UCSD-AML1 (cell line): ENCODE measurements around the gene RNF44.
"Not testable (repeated sequence)": the region's sequence is repeated elsewhere in the genome, so short reads cannot be mapped to it uniquely, and the experiment has no call there.

Experiments
- DNase-seq: peaks from one replicate; lab custom pipeline; 2025; ENCODE audit not compliant: unreplicated experiment; lab: John Stamatoyannopoulos, UW

Gene RNF44

DNA sequence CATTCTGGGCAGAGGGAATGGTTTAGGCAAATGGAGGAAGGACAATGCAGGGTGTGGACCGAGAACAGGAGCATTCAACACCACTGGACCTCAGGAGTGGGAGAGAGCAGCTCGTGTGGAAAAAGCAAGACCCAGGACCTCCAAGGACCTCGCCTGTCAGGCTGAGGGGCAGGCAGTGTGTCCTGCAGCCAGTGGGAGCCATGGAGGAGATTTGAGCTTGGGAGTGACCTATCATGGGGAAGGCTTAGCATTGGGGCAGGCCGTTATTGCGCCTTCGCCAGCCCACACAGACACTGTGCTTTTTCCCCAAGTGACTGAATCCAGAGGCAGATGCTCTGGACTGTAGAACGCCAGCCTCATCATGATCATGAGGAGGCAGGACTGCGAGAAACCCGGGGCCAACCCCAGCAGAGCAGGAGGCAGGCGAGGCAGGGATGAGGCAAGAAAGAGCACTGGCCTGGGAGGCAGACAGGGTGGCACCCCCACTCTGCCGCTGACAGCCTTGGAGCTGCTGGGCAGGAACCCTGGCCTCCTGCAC, 15.2 kb upstream of the RNF44 start:
- no peak for DNase-seq

DNA sequence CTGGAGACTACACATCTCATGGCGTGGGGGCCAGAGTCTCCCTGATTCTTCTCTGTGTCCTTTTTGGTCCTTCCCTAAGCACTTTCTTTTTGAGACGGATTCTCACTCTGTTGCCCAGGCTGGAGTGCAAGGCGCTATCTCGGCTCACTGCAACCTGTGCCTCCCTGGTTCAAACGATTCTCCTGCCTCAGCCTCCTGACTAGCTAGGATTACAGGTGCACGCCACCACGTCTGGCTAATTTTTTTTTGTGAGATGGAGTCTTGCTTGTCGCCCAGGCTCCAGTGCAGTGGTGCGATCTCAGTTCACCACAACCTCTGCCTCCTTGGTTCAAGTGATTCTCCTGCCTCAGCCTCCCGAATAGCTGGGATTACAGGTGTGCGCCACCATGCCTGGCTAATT, 13.7 kb upstream of the RNF44 start:
- not testable (repeated sequence) for DNase-seq

DNA sequence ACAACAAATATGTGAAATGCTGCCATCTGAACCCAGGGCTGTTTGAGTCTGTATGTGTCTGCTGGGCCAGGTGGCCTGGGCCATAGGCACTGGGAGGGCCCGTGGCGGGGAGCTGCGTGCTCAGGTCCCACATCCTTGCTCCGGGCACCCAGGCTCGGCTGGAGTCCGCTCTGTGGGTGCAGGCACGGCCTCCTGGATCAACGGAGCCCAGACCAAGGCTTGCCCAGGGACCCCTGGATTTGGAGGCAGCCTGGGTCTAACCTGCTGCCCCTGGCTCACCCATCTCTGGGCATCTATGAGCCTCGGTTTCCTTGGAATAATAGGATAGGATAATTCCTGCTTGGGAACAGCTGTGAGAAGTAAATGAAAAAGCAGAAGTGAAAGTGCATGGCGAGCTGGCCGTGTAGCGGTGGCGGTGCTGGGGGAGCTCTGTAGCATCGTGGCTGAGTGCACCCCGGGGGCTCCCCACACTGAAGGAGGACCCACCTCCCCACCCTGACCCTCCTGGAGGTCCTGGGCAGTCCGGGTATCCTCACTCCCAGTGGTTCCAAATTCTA, 13.2 kb upstream of the RNF44 start:
- DNase-seq = no peak

DNA sequence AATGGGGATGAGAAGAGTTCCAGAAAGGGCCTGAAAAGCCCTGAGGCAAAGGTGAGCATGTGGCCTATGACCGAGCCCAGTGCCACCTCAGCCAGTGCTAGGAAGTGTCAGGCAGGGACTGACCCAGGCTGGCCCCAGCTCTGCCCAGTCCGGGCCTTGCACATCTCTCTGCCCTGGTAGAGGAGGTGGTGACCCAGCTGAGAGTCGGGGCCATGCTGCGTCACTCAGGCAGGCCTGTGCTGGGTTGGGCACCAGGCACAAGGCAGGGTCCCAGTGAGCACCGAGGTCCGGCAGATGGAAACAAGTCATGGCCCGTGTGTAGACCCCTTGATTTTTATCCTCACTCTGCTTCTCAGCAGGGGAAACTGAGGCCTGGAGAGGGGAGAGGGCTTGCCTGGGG, 12.7 kb upstream of the RNF44 start:
- no peak for DNase-seq

DNA sequence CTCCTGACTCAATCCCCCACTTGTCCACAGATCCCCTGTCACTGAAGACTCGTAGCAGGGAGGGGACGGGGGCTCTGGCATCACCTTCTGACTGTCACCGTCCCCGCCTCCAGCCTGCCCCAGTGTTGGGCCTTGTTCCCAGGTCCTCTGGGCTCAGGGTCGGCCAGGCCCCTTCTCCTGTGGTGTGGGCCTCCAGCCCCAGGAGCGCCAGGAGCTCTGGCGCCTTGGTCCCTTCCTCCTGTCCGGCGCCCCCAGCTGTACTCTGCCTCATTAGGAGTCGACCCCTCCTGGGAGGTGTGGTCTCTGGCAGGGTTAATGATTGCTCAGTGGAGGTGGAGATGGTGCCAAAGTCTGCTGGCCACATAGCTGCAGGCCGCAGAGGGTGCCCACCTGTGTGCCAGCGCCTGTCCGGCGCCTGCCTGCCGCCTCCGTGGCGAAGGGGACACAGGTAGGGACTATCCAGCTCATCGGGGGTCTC, 11.8 kb upstream of the RNF44 start, which contains the start of gene CDHR2:
Gene CDHR2 (plus strand): TSS at position 376 of the 478 bp plus-strand sequence. CDS start 16,011 bp downstream, outside the sequence.
- DNase-seq = no peak

DNA sequence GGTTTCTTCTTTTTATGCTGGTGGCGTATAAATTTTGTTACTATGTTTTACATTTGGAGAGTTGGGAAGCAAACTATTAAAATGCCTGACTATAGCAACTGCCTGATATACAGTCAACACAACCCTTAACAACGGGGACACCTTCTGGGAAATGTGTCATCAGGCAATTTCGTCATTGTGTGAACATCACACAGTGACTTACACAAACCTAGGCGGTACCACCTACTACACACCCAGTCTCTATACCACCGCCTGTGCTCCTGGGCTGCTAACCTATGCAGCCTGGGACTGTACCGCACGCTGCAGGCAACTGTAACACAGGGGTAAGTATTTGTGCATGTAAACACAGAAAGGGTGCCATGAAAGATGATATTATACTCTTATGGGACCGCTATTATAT, 10.6 kb upstream of the RNF44 start:
- DNase-seq = no peak

DNA sequence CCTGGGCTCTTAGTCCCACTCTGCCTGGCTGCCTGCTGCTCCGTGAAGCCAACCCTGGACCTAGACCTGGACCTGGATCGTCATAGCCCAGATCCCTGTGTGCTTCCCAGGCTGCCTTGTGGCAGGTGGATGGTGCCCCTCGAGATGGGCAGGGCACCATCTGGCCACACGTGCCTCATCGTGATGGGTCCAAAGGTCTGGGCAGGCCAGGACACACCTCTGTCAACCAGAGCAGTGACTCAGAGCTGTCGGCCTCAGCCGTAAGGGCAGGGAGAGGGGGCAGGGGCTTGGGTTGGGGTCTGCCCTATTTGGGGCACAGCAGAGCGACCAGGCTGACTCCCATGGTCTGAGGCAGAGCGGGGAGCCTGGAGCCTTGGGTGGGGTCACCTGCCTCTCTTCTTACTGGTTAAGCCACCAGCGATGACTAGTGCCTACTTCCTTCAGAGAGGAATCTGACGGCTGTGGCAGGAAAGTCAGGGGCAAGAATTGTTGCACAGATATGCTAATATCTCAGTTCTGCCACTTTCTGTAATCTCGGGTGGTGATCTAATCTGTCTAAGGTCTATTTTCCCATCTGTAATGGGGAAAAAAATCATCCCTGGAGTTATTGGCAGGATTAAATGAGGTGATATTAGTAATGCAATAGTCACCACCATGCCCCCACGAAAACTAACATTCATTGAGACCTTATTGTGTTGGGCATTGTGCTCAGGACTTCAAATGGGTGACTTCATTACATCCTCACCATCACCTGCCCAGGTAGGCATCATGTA, 8.7 kb upstream of the RNF44 start:
- no peak for DNase-seq

DNA sequence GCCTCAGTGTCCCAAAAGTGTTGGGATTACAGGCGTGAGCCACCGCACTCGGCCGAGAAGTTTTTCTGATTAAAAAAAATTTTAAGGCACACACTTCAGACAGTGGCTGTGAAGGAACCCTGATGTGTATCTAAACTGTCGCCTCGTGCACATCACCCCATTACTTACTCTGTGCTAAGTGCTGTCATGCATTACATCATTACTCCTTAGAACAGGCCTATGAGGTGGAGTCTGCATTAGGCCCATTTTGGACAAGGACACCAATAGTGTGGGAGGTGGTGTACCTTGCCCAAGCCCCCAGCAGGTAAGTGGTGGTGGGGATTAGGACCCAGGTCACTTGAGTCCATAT, 8.2 kb upstream of the RNF44 start:
- DNase-seq = no peak

DNA sequence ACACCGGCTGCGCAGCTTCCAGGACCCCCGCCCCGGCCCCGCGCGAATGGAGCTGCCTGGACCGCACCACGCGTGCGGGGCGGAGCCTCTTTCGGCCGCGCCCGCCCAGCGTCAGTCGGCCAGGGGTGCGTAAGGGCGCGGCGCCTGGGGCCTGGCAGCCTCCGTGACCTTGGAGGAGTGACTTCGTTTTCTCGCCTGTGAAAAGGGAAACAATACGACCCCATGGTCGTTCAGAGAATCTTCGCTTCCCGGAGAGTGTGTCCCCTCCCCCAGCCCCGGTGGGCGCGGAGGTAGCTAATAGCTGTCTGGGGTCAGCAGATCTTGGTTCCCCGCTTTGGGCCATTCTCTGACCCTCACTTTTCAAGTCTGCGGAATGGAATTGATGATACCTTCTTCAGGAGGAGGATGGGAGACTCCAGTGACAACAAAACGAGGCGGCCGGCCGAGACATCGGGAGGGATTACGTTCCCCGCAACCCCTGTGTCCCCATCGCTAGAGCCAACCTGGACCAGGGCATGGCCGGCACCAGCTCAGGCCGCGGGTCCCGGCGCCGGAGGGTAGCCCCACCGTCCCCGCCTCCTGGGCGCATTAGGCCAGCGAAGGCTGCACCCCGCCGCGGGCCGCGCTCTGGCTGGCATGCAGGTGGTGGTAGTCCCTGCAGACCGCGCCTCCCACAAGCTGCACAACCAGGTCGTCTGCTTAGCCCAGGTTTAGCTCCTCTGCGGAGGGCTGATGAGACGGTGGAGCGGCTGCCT, 6.4 kb upstream of the RNF44 start:
- DNase-seq = peak; percentile 82

DNA sequence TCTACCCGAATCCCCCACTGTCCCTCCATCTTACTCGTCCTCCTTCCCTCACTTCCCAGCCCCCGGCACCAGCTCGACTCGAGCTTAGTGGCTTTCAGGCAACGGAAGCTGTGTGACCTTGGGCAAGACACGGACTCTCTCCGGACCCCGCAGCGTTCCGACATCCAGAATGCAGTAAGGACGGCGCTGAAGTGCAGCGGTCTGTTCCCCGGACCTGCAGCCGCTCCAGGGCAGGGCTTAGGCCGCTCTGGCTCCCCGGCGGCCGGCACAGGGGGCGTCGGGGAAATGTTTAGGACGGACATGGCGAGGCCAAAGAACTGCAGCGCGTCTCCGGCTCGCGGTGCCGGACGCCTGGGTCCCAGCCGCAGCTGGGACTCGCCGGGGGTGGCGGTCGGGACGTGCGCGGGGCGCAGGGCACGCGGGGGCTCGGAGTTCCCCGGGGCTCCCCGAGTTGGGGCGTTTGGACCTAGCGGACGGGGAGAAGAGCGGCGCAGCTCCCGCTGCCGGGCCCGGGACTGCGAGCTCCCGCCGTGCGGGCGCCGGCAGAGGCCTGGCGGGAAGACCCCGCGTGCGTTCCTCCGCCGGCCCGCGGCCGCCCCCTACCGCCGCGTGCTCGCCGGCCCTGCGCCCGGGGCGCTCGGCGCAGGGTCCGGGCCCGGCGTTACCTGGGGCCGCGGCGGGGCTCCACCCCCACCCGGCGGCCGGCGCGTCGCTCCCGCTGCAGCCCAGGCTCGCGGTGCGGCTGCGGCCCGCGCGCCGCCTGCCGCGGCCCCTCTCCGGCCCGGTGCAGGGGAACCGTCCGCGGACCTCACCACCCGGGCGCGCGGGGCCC, 5.6 kb upstream of the RNF44 start:
- peak; percentile 69 for DNase-seq

DNA sequence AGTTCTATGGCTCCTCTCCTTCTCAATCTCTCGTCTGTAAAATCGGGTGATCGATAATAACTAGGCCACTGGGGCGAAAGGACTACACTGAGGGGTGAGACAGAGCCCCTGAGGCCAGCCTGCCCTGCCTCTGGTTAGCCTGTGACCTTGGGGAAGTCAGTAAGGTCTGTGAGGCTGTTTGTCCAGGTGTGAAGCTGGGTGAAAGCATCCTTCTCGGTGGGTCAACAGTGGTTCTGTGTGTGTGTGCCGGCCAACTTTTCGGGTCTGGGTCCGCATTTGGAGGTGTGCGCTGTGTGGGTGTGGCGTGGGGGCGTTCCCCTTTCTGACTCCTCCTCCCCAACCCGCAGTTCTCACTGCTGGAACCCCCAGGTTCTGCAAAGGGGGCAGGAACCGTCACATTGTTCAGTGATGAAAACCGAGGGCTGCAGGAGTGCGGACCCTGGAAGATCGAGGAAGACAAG, 5.0 kb upstream of the RNF44 start:
- peak; percentile 77 for DNase-seq

DNA sequence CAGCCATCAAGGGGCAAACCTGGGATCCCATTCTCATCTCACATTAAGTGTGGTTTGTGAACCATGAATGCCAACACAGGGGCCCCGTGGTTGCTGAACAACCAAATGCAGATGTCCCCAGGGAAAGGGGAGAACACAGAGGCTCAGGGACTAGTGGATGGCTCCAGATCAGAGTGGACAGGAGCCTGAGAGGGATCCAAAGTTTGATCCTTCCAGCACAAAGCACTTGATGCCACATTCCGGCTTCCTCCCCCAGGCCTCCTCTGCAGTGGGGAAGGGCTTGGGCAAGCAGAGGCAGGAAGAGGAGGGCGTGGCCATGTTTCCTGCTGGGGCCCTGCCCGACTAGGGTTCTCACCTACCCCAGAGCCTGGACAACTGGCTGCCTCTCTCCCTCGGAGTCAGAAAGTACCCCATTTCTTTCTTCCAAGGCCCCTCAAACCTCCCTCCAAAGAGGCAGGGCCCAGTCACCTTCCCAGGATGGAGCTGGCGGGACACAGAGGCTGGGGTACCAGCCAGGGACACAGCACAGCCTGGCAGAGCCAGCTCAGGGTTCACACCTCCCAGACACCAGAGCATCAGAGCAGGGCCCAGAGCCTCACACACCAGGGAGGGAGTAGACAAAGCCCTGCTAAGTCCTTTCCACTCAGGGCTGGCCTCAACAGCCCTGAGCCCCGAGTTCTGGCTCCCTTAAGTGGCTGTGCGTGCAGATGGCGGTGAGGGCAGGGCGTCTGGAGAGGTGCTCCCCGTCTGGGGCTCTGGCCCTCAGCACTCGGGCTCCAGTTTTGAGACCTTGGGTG, 4.3 kb upstream of the RNF44 start:
- DNase-seq = peak; percentile 86

DNA sequence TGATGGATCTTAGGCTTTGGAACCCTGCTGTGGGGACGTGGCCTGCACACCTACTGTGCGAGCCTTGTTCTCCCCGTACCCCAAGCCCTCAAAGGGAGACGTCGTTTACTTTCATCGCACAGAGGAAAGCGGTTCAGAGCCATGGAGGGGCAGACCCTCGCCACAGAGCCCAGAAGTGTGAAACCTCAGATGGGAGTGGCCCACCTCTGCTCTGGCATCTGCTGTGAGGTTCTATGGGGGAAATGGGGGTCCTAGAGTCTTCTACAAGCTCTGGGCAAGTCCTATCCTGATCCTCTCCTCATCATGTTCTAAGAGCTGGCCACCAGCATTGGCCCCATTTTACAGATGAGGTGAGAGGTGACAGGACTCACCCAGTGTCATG, 3.7 kb upstream of the RNF44 start:
- DNase-seq = no peak

DNA sequence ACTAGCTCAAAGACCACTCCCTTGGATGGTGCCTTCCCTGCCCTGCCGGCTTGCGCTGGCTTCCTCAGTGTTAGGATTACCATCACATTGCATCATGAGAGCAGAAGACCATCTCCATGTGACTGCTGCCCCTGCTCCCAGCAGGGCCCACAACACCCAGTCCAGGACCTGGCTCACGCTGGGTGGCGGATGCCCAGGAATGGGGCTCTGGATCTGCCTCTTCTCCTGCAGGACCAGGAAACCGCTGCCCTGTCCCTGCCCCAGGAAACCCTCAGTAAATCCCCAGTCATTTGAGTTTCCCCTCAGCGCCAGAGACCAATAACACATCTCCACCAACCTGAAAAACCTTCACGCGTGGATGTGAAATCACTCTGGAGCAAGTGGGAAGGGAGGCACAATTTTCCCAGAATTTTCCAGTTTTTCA, 3.3 kb upstream of the RNF44 start:
- DNase-seq = peak; percentile 58

DNA sequence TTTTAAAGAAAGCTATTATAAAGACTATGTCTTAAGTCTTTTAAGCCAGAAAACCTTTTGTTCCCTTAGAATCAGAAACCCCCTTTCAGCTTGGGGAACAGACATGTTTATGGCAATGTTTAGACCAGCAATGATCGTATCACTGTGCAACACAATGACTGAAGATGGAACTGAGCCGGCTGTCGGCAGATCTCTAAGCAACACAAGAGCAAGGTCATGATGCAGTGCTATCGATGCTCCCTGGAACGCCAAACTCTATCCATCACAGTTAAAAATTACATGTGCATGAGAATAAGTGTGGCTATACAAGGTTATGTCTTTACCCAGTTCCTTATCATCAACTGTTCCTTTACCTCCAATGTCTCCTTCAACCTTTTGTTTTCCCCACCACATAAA, 1.8 kb upstream of the RNF44 start:
- no peak for DNase-seq

DNA sequence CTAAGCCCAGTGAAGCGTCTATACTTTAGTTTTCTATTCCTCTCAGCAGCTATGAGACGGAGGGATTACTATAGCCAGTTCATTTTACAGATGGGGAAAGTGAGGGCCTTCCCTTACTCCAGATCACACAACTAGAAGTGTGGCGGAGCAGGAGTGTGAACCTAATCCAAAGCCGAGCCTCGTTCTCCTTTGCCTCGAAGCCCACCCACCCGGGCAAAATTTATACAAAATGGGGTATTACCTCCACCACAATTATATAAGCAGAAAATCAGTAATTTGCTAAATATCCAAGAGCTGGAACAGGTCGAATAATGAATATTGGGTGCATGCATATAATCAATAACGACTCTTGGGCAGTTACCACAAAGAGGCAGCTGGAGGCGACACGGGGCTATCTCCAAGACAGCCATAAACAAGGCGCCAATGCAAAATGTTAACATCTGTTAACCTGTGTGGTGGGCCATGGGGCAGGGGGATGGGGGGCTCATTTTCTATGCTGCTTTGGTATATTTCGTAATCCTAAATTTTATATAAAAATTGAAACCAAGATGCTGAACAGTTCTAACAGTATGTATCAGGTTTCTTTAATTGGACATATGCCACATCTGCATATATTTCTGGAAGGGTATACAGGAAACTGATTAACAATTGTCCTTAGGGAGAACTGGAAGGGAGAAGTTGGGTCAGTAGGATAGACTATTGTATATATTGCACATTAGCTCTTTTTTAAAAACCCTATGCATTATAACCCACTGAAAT, 1.2 kb upstream of the RNF44 start:
- DNase-seq = no peak

DNA sequence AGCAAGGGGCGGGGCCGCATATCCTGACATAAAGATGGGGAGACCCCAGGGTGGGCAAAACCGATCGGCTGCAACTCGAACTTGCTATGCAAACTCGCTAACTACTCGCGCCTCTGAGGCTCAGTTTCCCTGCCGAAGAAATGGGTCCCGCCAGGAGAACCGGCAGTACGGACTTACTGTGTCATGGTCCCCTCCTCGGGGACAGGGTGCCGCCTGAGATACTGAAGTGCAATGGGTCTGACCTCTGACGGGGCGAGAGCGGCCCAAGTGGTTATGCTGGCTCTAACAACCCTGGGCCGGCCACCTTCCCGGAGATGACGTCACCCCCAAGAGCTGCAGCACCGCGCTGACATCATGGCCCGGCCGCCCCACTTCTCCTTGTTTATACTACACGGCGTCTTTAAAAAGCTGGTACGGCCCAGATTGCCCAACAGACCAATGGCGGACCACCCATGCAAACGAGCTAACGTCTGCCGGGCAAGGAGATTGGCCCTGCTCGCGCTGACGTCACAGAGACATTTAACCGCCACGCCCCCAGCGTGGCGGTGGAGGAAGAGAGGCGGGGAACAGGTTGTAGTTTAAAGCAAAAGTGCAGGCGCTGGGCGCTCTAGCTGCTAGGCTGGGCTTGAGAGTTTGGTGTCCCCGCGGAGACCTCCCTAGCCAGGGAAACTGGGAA, 490 bp upstream of the RNF44 start:
- DNase-seq = peak; percentile 98

DNA sequence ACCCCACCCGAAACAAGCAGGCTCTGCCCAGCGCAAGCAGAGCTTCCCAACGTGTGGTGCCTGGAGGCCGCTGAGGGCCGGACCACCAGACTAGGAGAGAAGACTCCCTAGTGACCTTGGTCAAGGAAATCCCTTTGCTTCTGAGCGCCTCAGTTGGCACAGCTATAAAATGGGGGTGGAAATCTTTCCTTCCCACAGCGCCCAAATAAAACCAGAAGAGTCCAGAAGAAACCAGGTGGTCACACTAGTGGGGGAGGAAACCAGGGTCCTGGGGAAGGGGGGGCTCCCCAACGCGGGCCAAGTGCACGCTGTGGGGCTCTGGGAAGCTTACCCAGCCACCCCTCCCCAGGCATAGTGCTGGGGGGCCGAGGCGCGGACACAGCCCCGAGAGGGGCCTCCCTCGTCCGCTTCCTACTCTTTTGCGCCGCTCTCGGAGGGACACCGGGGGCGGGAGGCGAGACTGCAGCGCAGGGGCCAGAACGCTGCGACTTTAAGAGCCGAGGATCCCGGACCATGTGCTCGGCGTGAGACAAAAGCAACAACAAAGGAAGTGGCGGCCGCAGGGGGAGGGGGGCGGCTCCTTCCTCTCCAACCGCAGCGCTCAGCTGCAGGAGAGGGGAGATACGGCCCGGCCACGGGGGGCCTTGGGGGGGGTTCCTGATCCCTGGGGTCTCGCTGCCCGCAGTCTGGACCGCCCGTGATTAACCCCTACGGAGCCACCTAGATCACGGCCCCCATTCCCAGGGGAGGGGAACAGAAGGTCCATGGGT, 885 bp downstream of the RNF44 start:
- peak; percentile 88 for DNase-seq
